Activated CD4-positive, alpha-beta T cell treated with anti-CD3 and anti-CD28 coated beads for 36 hours (primary cell): Measurements from ENCODE around the gene FCHO1. TPM values are rescaled to one million over a fixed set of nuclear protein-coding genes. Genes with fewer than 3 reads are reported as not detected.

ENCODE experiments used
- ATAC-seq: fragments of 200-7000 bp; cut with Tn5 transposase; one replicate; pipeline ENCODE4 v1.10.0; 2021; ENCODE audit warnings: mild to moderate bottlenecking, moderate library complexity
- CTCF ChIA-PET: fragments of 350-600 bp; sonication (Branson Sonifier 250); formaldehyde crosslinking; loops from one replicate; lab custom pipeline; 2021; ENCODE audit warnings: antibody characterized with exemption; lab: Charles Lee
- POLR2A ChIA-PET: fragments of 350-600 bp; sonication (Branson Sonifier 250); formaldehyde crosslinking; loops from one replicate; lab custom pipeline; 2021; ENCODE audit warnings: antibody characterized with exemption, inconsistent platforms; lab: Charles Lee
- DNase-seq: peaks from one replicate; pipeline ENCODE4 v3.0.0-alpha.2; 2020
- H3K27ac Mint-ChIP-seq: one replicate; pipeline ENCODE4 v1.8.0; 2021; ENCODE audit warnings: mixed read lengths
- H3K27me3 Mint-ChIP-seq: one replicate; pipeline ENCODE4 v1.8.0; 2021; ENCODE audit warnings: mixed read lengths
- H3K36me3 Mint-ChIP-seq: one replicate; pipeline ENCODE4 v1.8.0; 2021; ENCODE audit warnings: low read depth, mixed read lengths
- H3K4me1 Mint-ChIP-seq: one replicate; pipeline ENCODE4 v1.8.0; 2021; ENCODE audit warnings: mixed read lengths
- H3K4me3 Mint-ChIP-seq: one replicate; pipeline ENCODE4 v1.8.0; 2021; ENCODE audit warnings: mild to moderate bottlenecking, moderate library complexity, mixed read lengths
- H3K9me3 Mint-ChIP-seq: one replicate; pipeline ENCODE4 v1.8.0; 2021; ENCODE audit warnings: low read depth, mixed read lengths
- intact Hi-C, 2 experiments: fragments of 100-400 bp; cut with DNase I in 1 of 2; cut with micrococcal nuclease in 1 of 2; formaldehyde crosslinking; loops; one replicate each; pipeline versions ENCODE4 v1.14.2 to v1.15.1; 2022 to 2024; cut with DNase I, micrococcal nuclease
- total RNA-seq, 2 experiments: library from RNA; stranded (reverse); gene quantifications; one replicate each; pipeline ENCODE4 v1.2.3, GENCODE V29; 2021

The FCHO1 gene
- total RNA-seq, 2 experiments from 2014 or later: 50.5 to 51.8 TPM

DNA sequence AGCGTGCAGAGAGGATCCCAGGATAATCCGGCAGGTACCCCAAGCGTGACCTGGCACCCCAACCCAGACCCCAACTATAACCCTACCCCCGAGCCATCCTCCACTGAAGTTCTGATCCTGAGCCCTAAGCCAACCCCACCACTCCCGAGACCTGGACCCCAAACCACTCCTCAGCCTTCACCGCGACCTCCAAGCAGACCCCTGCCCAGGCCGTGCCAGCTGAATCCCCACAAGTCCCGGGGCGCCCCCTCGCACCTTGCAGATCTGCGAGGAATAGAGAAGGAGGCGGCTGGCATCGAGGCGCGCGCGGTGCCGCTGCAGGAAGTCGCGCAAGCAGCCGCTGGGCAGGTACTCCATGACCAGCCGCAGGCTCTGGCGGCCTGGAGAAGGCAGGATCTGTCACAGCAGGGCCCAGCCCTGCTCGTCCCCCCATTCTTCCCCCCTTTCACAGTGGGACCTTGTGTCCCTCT, 80.2 kb downstream of the FCHO1 start:
- no peak overlapping the region for H3K4me3 Mint-ChIP-seq
- no peak overlapping the region for H3K27ac Mint-ChIP-seq
- peaks cover 69% of the 10 kb centered on the region for H3K36me3 Mint-ChIP-seq
- ChIA-PET CTCF (no interaction called here), POLR2A (interaction anchor here (0.8 to 1.1 kb wide), 2 partner anchors 16 to 28 kb away, joined by 4 to 6 read pairs; partner anchors contain the start of genes JAK3 and RPL18A)
- no peaks in the 10 kb centered on the region for H3K27me3 Mint-ChIP-seq
- peaks cover 2% of the 10 kb centered on the region for H3K9me3 Mint-ChIP-seq
- ATAC-seq (no peak), DNase-seq (no peak)
- intact Hi-C loops: loop anchor here (2.0 kb wide), 1 partner anchor 43 kb away; no protein-coding TSS in a partner anchor
- H3K4me1 Mint-ChIP-seq: peaks cover 8% of the 10 kb centered on the region

DNA sequence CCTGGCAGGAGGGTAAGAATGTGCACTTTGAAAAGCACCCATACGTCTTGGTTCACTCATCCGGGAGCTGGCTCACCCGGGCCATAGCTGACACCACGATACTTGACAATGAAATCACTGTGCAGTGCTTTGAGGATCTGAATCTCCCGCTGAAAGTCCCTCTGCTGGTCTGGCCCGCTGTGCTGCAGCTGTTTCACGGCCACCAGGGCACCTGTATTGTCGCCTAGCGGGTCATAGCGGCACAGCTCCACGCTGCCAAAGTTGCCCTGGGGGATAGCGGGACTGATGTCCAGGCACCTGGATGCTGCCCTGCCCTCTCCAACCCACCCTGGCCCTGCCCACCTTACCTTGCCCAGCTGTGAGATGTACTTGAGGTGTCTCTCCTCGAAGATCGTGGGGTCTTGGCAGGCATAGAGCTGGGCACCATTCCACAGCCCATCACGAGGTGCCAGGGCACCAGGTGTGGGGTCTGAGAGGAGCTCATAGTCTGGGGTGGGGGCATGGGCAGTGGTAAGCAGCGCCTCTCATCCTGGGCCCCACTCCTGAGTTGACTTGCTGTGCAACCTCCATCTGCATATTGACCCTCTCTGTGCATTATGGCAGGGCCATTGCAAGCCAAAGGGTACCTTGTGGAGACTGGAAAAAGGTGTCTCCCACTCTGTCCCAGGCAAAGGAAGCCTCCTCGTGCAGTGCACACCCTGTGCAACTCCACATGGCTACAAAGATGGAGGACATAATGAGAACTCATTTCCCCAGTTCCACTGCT, 81.3 kb downstream of the FCHO1 start:
- intact Hi-C loops: no loop called here
- DNase-seq (no peak), ATAC-seq (no peak)
- Mint-ChIP-seq H3K36me3 (peaks cover 75% of the 10 kb centered on the region), H3K9me3 (peaks cover 2% of the 10 kb centered on the region), H3K4me3 (no peak overlapping the region), H3K4me1 (peaks cover 10% of the 10 kb centered on the region), H3K27me3 (no peaks in the 10 kb centered on the region), H3K27ac (no peak overlapping the region)
- CTCF ChIA-PET: interaction anchor here (0.6 to 1.8 kb wide), 7 partner anchors 16 to 262 kb away, joined by 3 to 4 read pairs (median 3); no protein-coding TSS in a partner anchor
- POLR2A ChIA-PET: interaction anchor here (0.5 to 1.0 kb wide), 2 partner anchors 9 to 737 kb away, joined by 3 read pairs; no protein-coding TSS in a partner anchor

DNA sequence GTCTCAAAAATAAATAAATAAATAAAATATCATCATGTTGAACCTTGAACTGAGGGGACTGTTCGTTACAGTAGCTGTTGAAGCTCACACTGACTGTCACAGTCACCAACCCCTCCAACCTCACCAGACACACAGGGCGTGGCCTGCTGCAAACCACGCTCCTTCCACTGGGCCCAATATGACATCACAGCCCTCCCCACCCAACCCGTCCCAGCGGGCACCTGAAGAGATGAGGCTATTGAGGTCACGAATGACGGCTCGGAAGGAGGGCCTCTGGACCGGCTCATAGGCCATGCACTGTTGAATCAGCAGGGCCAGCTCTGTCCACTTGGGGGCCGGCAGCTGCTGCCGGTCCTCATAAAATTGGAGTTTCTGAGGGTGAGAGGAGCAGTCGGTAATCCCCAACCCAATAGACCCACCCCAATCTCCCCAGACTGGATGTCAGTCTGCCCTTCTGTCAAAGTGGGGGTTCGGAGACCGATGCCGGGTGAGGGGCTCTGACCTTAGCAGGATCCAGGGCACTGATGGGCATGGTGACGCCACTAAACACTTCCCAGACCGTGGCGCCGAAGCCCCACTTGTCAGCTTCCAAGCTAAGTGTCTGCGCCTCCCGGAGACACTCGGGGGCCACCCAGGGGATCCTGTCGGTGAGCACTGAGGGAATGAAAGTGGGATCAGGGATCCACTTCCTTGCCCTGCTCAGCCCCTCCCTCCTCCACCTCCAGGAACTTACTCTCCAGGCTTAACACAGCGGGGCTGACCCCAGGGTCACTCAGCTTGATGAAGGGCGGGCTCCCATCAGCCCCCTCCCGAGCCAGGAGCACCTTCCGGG, 83.3 kb downstream of the FCHO1 start:
- no peak for DNase-seq
- Mint-ChIP-seq H3K36me3 (peaks cover 84% of the 10 kb centered on the region), H3K9me3 (peaks cover 2% of the 10 kb centered on the region), H3K4me3 (no peak overlapping the region), H3K27ac (no peak overlapping the region), H3K27me3 (no peaks in the 10 kb centered on the region), H3K4me1 (peaks cover 10% of the 10 kb centered on the region)
- ATAC-seq: no peak
- CTCF ChIA-PET: interaction anchor here (1.3 to 1.8 kb wide), 2 partner anchors 25 to 31 kb away, joined by 4 read pairs; partner anchors contain the start of gene RPL18A
- POLR2A ChIA-PET: no interaction called here
- intact Hi-C loops: no loop called here

DNA sequence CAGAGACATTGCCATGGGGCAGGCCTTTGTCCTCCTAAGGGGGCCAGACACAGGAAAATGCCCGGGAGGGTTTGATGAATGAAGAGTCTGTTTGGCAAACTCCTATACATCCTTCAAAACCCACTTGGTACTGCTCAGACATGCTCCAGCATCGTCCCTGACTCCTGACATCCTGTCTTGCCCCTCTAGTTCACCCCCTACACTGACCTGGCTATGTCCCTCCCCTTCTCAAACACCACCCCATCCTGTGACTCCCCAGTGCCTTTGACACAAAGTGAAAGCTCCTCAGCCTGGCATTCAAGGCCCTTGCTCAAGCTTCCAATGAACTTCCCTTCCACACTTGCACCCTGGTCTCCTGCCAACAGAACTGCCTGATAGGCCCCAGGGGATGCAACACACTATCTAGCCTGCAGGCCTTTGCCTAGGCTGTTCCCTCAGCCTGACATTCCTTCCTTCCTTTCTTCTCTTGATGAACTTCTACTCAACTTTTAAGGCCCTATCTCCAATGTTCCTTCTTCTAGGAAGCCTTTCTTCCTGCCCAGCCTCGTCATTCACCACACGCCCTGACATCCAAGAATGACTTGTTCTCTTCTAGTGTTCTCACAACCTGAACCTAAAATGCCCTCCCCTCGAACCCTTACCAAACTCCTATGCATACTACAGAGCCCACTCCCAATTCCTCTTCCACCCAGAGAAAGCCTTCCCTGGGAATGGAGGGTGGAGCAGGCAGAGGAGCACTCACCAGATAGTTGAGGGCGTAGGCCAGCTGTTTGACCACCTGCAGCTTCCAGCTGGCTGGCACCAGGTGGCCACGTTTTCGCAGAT, 84.1 kb downstream of the FCHO1 start:
- Mint-ChIP-seq H3K4me1 (peaks cover 10% of the 10 kb centered on the region), H3K27ac (peak overlapping the region; percentile 26), H3K27me3 (no peaks in the 10 kb centered on the region), H3K9me3 (peaks cover 2% of the 10 kb centered on the region), H3K4me3 (no peak overlapping the region), H3K36me3 (peaks cover 85% of the 10 kb centered on the region)
- CTCF ChIA-PET: interaction anchor here (1.3 kb wide), 1 partner anchor 24 kb away, joined by 4 read pairs; the partner anchor contains the start of gene RPL18A
- intact Hi-C loops: no loop called here
- POLR2A ChIA-PET: interaction anchor here (1.0 kb wide), 1 partner anchor 15 kb away, joined by 3 read pairs; no protein-coding TSS in a partner anchor
- DNase-seq (no peak), ATAC-seq (no peak)

DNA sequence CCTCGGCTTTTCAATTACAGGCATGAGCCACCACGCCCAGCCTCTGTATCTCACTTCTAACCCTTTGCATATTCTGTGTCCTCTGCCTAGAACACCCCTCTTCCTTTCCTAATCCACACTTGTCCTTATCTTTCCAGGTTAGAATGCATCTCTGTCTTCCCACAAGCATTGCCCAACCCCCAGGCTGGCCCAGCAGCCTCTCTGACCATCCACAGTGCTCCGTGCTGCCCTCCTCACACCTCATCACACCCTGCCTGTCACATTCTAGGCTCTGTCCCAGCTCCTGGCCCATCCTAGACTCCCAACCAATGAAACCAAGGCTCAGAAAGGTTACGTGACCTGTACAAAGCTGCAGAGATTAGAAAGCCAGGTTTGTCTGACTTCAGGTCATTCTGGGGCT, 85.3 kb downstream of the FCHO1 start:
- Mint-ChIP-seq H3K27me3 (no peaks in the 10 kb centered on the region), H3K4me3 (no peak overlapping the region), H3K27ac (peak overlapping the region; percentile 33), H3K4me1 (peaks cover 13% of the 10 kb centered on the region), H3K9me3 (peaks cover 2% of the 10 kb centered on the region), H3K36me3 (peaks cover 85% of the 10 kb centered on the region)
- ChIA-PET CTCF (no interaction called here), POLR2A (no interaction called here)
- no peak for DNase-seq
- intact Hi-C loops: no loop called here
- no peak for ATAC-seq

DNA sequence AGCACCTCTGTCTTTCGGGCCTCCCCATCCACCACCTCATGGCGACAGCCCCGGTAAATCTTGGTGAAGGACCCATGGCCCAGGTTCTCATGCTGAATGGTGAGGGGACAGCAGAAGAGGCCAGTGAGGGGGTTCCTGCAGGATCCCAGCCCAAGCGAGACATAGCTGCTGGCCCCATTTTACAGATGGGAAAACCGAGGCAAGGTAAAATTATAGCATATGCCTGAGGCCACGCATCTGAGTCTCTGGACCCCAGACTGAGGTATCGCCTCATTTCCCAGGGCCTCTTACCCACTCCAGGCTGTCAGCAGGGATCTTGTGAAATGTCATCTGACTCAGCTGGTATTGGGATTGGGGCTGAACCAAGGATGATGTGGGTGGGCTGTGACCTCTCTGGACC, 86.7 kb downstream of the FCHO1 start:
- H3K36me3 Mint-ChIP-seq: peaks cover 81% of the 10 kb centered on the region
- intact Hi-C loops: no loop called here
- peaks cover 13% of the 10 kb centered on the region for H3K4me1 Mint-ChIP-seq
- no peak overlapping the region for H3K4me3 Mint-ChIP-seq
- H3K27me3 Mint-ChIP-seq: no peaks in the 10 kb centered on the region
- ATAC-seq (no peak), DNase-seq (no peak)
- POLR2A ChIA-PET: no interaction called here
- CTCF ChIA-PET: interaction anchor here (0.8 kb wide), 1 partner anchor 159 kb away, joined by 3 read pairs; no protein-coding TSS in a partner anchor
- H3K27ac Mint-ChIP-seq: no peak overlapping the region
- H3K9me3 Mint-ChIP-seq: no peaks in the 10 kb centered on the region

Other genes with a start within 250 kb of the FCHO1 start
- gene PGLS, start 239.8 kb upstream of the FCHO1 start, total RNA-seq: 10 to 100 TPM; 53.1 to 55.5 TPM
- gene COLGALT1, start 195.8 kb upstream of the FCHO1 start, total RNA-seq: 10 to 100 TPM; 51.2 to 64.3 TPM
- under 1 TPM; 0.02 to 0.04 TPM for gene UNC13A, start 63.1 kb upstream of the FCHO1 start, total RNA-seq
- 10 to 100 TPM; 57.6 to 79.3 TPM for gene MAP1S, start 32.0 kb upstream of the FCHO1 start, total RNA-seq
- gene B3GNT3, start 43.7 kb downstream of the FCHO1 start, total RNA-seq: under 1 TPM; 0.75 to 0.95 TPM
- gene INSL3, start 70.0 kb downstream of the FCHO1 start, total RNA-seq: 1 to 10 TPM; 6.9 to 9.7 TPM
- 100 to 1,000 TPM; 174 to 180 TPM for gene JAK3, start 96.5 kb downstream of the FCHO1 start, total RNA-seq
- gene RPL18A, start 108.4 kb downstream of the FCHO1 start, total RNA-seq: 1,000 to 10,000 TPM; 3,109 to 3,329 TPM
- 1 to 10 TPM; 1.0 to 1.3 TPM for gene SLC5A5, start 120.5 kb downstream of the FCHO1 start, total RNA-seq
- 100 to 1,000 TPM in 1 of 2 experiments, 10 to 100 TPM in 1; 99.3 to 131 TPM for gene CCDC124, start 181.5 kb downstream of the FCHO1 start, total RNA-seq
- under 1 TPM in 1 of 2 experiments, not detected in 1; 0.05 TPM for gene KCNN1, start 215.6 kb downstream of the FCHO1 start, total RNA-seq